DMS 273 treated with DMSO at 0.1 percent for 48 hours (cell line): ENCODE measurements around the gene ACSL3.
"Not testable (repeated sequence)": the region's sequence is repeated elsewhere in the genome, so short reads cannot be mapped to it uniquely, and the experiment has no call there.

ENCODE experiments used
- DNase-seq: peaks from one replicate; lab custom pipeline; 2025; lab: John Stamatoyannopoulos, UW

The ACSL3 gene

GRCh38 chr2:222912776-222913175 lies 51.9 kb downstream of the ACSL3 start:
- DNase-seq, result no peak

DNA sequence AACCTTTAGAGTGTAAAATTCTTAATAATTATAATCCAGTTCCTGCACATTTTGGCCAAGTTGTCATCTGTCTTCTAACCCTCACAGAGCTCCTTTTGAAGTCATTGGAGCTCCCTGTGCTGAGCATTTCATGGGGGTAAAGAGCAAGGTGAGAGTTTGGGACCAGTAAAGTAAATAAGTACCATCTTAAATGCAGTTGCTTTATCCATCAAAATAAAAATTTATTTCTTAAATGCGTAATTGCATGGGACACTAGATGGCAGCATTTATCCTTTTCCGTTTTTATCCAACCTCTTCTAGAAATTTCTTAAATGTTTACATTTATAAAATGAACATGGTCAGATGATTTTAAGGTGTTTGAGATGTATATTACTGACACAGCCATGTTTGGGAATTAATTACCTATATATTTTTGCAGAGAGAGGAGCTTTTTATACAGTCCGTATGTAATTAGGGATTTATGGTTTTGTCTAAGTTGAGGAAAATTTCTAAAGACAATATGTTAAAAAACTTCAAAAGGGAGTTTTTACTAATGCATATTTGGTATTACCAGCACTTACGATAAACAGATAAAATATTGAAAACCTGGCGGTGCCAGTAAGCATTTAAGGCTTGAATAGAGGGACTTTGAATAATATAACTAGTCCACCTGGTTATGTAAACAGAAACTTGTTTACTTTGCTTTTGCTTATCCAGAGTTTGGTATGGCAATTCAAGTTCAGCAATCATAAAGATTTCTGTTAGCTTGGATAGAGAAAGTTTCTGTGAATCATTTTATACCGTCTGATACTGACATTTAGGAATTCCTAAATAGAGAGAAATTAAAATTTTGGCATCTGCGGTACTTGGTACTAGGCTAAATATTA lies 54.5 kb downstream of the ACSL3 start:
- no peak for DNase-seq

GRCh38 chr2:222916229-222917197 lies 55.7 kb downstream of the ACSL3 start:
- DNase-seq, result no peak

DNA sequence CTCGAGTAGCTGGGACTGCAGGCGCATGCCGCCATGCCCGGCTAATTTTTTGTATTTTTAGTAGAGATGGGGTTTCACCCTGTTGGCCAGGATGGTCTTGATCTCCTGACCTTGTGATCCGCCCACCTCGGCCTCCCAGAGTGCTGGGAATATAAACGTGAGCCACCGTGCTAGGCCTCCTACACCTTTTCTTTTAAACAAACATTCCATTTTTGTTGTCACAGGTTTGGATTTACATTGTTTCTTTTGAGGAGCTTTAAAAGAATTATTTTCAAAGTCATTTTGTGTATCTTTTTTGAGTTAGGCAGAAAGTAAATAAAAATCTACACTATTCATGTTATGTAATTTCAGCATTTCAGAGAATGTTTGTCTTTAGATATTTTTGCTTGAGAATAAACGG lies 56.4 kb downstream of the ACSL3 start:
- DNase-seq, result not testable (repeated sequence)

GRCh38 chr2:222919841-222920526 lies 59.1 kb downstream of the ACSL3 start:
- DNase-seq, result no peak

GRCh38 chr2:222920657-222921186 lies 59.9 kb downstream of the ACSL3 start:
- DNase-seq, result no peak

DNA sequence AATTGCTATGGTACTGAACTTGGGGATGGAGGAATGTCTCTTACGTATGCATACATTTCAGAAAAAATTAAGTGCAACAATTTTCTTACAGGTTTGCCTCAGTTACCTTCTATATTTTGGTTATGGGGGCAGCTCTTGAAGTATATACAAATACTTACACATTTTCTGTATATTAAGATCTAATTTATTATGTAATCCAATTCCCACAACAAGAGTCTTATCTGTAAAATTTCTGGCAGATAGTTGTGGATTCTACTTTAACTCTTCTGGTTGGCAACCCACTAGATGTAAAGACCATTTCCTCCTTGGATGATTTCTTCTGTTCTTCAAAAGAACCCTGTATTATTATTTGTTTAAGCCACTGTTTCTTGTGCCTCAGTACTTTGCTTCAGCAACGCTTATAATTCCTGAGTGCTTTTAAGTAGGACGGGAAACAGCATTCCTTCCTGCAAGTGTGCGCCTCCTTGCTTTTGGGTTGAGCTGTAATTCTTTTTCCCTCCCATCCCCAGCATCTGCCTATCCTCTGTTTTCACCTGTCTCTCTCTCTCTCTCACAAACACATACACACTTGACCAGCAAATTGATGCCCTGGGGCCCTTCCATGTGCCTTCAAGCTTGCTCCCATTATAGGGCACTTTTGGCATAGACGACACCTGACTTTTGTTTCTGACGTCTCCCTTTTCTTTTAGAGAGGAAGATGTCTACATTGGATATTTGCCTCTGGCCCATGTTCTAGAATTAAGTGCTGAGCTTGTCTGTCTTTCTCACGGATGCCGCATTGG lies 61.4 kb downstream of the ACSL3 start:
- DNase-seq, result no peak

DNA sequence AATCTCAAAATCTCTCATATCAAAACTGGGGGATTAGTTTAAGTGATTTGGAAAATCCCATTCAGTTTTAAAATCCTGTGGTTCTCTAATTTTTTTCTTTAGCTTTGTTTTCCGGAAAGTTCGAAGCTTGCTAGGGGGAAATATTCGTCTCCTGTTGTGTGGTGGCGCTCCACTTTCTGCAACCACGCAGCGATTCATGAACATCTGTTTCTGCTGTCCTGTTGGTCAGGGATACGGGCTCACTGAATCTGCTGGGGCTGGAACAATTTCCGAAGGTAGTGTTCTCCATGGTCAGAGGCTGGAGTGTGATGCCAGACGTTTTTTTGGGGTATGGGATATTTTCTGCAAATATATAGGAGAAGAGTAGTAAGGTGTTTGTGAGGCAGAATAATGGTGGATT lies 66.1 kb downstream of the ACSL3 start:
- DNase-seq, result no peak

GRCh38 chr2:222927600-222927999 lies 66.8 kb downstream of the ACSL3 start:
- no peak for DNase-seq

- DNase-seq, result no peak
These were observed 67.5 kb downstream of the ACSL3 start for GRCh38 chr2:222928335-222928734.

DNA sequence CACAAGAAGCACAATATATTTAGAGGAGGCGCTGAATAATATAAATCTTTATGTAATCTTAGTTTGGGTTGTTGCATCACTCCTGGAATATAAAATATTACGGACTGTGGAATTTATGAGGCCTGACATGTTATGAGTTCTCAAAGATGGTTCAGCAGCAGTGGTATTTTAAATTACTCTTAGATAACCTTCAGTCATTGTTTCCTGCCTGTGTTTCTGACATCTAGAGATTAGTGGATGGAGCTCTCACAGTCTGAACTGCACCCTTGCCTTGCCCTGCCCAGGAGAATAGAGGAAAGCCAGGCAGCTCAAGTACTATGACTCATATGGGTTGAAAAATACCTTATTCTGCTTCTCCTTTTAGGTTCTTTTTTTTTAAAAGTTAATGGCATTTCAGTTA lies 70.0 kb downstream of the ACSL3 start:
- DNase-seq, result no peak

DNA sequence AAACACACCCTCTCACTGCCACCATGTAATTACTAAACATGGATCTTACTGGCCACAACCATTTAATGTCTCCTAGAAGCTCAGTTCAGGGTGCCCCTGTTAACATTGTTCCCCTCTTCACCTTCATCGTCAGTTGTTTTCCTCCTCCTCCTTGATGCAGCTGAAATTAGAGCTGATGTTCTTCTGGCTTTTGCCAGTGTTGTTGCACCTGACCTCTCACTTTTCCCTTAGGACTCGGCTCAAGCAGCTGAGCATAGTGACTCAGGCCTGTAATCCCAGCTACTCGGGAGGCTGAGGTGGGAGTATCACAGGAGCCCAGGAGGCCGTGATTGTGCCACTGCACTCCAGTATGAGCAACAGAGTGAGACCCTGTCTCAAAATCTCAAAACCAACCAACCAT lies 70.8 kb downstream of the ACSL3 start:
- DNase-seq, result no peak

- DNase-seq, result no peak
These were observed 72.6 kb downstream of the ACSL3 start for GRCh38 chr2:222933458-222933857.

- no peak for DNase-seq
These were observed 75.0 kb downstream of the ACSL3 start for GRCh38 chr2:222935688-222936298.

- DNase-seq, result no peak
These were observed 75.9 kb downstream of the ACSL3 start for GRCh38 chr2:222936705-222937104.

DNA sequence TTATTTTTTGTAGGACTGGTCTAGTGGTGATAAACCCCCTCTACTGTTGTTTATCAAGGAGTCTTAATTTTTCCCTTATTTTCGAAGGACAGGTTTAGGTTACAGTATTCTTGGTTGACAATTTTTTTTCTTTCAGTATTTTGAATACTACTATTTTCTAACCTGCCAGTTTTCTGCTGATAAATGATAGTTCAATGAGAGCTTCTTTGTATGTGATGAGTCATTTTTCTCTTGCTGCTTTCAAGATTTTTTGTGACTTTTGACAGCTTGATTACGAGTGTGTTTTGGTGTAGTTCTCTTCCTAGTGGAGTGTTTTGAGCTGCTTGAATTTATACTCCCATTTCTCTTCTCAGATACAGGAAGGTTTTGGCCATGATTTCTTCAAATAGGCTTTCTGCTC lies 77.5 kb downstream of the ACSL3 start:
- no peak for DNase-seq

DNA sequence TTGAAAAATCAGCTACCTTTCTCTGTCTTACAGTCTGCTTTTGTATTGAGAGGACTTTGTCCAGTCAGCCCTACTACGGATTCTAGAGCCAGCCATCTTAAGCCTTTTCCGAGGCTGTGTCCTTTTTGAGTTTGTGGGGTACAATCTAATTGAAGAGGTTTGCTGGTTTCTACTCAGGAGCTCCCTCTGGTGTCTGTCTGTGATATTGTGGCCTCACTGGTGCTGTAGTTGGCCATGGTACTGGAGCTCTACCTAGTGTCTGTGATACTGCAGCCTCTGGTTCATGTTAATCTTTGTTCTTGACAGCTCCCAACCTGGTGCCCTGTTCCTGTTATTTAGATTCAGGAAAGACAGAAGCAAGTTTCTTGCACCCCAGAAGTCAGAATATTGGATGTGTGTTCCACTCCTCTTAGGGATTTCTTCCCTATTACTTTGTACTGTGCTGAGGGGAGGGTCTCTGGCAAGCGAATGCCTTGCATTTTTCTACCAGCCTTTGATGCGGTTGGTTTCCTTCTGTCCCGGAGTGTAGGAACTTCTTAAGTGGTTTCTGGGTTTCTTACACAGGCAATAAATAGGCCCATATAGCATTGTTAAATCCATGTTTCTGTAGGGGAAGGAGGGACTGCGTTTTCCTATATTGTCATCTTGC lies 78.5 kb downstream of the ACSL3 start:
- DNase-seq, result peak; percentile 9

DNA sequence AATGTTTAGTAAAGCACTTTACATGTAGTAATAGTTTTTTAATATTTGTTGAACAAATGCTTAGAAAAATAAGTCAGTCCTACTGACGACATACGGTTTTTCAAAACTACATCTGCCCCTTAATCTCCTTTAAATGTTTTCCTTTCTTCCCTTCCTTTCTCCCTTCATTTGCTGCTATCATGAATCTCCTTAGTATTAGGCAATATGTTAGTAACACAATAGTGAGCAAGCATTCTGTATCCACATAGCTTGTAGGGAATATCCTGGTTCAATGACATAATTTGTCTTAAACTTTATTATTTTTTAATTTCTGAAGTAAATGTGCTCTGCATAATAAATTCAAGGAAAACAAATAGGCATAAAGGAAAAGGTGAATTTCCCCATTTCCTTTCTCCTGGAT lies 79.1 kb downstream of the ACSL3 start:
- no peak for DNase-seq

DNA sequence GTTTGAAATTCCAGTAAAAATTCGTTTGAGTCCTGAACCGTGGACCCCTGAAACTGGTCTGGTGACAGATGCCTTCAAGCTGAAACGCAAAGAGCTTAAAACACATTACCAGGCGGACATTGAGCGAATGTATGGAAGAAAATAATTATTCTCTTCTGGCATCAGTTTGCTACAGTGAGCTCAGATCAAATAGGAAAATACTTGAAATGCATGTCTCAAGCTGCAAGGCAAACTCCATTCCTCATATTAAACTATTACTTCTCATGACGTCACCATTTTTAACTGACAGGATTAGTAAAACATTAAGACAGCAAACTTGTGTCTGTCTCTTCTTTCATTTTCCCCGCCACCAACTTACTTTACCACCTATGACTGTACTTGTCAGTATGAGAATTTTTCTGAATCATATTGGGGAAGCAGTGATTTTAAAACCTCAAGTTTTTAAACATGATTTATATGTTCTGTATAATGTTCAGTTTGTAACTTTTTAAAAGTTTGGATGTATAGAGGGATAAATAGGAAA lies 80.7 kb downstream of the ACSL3 start:
- no peak for DNase-seq

DNA sequence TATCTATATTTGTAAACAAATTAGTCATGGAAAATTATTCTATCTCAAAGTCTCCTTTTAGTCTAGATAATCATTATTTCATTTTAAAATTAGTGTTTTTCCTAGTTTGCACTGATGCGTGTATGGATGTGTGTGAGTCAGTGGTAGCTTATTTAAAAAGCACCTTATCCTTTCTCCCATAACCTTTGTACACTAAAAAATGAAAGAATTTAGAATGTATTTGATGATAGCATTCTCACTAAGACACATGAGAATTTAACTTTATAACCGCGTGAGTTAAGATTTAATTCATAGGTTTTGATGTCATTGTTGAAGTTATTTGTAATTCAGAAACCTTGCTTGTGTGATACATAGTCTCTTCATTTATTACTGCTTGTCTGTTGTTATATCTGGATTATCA lies 81.7 kb downstream of the ACSL3 start:
- no peak for DNase-seq
